K562 (cell line): ENCODE measurements around the gene DAGLA. TPM values are rescaled to one million over a fixed set of nuclear protein-coding genes. Genes with fewer than 3 reads are reported as not detected.

Source experiments
- CBFA2T3 ChIP-seq: fragments of 450-650 bp; IDR thresholded peaks from 2 replicates; pipeline ENCODE4 v1.6.1; 2017
- CBX3 ChIP-seq, 2 experiments: IDR thresholded peaks; 1 replicate in 1 of 2; 2 replicates in 1 of 2; pipeline ENCODE4 v1.6.1; 2012; ENCODE audit warnings: inconsistent platforms in 2 of 2, low read length in 2 of 2, borderline replicate concordance in 1 of 2, control low read depth in 1 of 2
- DACH1 ChIP-seq: fragments of 450-650 bp; IDR thresholded peaks from 2 replicates; pipeline ENCODE4 v1.6.1; 2018; ENCODE audit not compliant: partially characterized antibody
- DDX20 ChIP-seq: fragments of 450-650 bp; IDR thresholded peaks from 2 replicates; pipeline ENCODE4 v1.6.1; 2016; ENCODE audit warnings: missing genetic modification characterization, low read depth, mild to moderate bottlenecking, missing compliant biosample characterization, moderate library complexity
- FOS ChIP-seq: IDR thresholded peaks from 3 replicates; pipeline ENCODE4 v1.6.1; 2011; ENCODE audit not compliant: insufficient read length; ENCODE audit errors: extremely low read depth
- KAT7 ChIP-seq: sonication (generic); formaldehyde crosslinking; IDR thresholded peaks from 2 replicates; pipeline ENCODE4 v1.8.0; 2022; ENCODE audit warnings: missing genetic modification reagents, mild to moderate bottlenecking, borderline replicate concordance
- KLF1 ChIP-seq: fragments of 450-650 bp; IDR thresholded peaks from 2 replicates; pipeline ENCODE4 v1.6.1; 2016; ENCODE audit warnings: missing genetic modification characterization, missing compliant biosample characterization
- MCM7 ChIP-seq, 2 experiments: fragments of 450-650 bp; IDR thresholded peaks; 2 replicates each; pipeline ENCODE4 v1.6.1; 2016 to 2018
- MEF2D ChIP-seq: conservative IDR thresholded peaks from 2 replicates; pipeline ENCODE4 v1.6.1; 2016; ENCODE audit warnings: low read depth, missing genetic modification characterization, missing compliant biosample characterization
- PHB2 ChIP-seq: fragments of 450-650 bp; IDR thresholded peaks from 2 replicates; pipeline ENCODE4 v1.6.1; 2017; ENCODE audit warnings: low read depth
- SMAD4 ChIP-seq: fragments of 250-450 bp; sonication (Bioruptor Pico); conservative IDR thresholded peaks from 2 replicates; pipeline ENCODE4 v1.8.0; 2021; ENCODE audit warnings: inconsistent platforms, mild to moderate bottlenecking, moderate library complexity
- SP2 ChIP-seq: IDR thresholded peaks from 2 replicates; pipeline ENCODE4 v1.6.1; 2011; ENCODE audit warnings: mild to moderate bottlenecking, low read depth, low read length, moderate library complexity; ENCODE audit not compliant: poor library complexity, severe bottlenecking; ENCODE audit errors: extremely low read depth
- SRF ChIP-seq, 2 experiments: fragments of 250-450, 450-650 bp in 1 of 2; sonication (Bioruptor Pico) in 1 of 2; sonication (generic) in 1 of 2; formaldehyde crosslinking; IDR thresholded peaks; 2 replicates each; pipeline versions ENCODE4 v1.5.0 to v1.5.1; 2020 to 2022; ENCODE audit warnings: mild to moderate bottlenecking in 1 of 2, missing genetic modification reagents in 1 of 2
- XRCC5 ChIP-seq: fragments of 200-400 bp; formaldehyde crosslinking; IDR thresholded peaks from 2 replicates; pipeline ENCODE4 v1.6.1; 2017; ENCODE audit warnings: low read depth, mild to moderate bottlenecking, low read length
- ZNF184 ChIP-seq: sonication (generic); formaldehyde crosslinking; IDR thresholded peaks from 2 replicates; pipeline ENCODE4 v1.5.0; 2020; ENCODE audit warnings: missing genetic modification reagents
- ZNF24 ChIP-seq: fragments of 450-650 bp; IDR thresholded peaks from 2 replicates; pipeline ENCODE4 v1.6.1; 2016
- ZNF445 ChIP-seq: fragments of 250-450 bp; sonication (Bioruptor Pico); IDR thresholded peaks from 2 replicates; pipeline ENCODE4 v1.4.0; 2020; ENCODE audit warnings: low read depth, mild to moderate bottlenecking, moderate library complexity
- ZNF79 ChIP-seq: fragments of 250-450 bp; sonication (Bioruptor Pico); IDR thresholded peaks from 2 replicates; pipeline ENCODE4 v1.4.0; 2020; ENCODE audit warnings: low read depth, mild to moderate bottlenecking, moderate library complexity
- polyA plus RNA-seq, 8 experiments: library from polyadenylated mRNA; depleted of rRNA in 4 of 8; stranded (reverse) in 5 of 8; unstranded in 3 of 8; fragments of >200 nt; fragmentation: Nextera tagmentation in 2 of 8; fragmentation: Illumina TruSeq in 1 of 8; extraction: Ambion mirVana in 2 of 8; extraction: Trizol in 1 of 8; gene quantifications; 2 replicates each; pipeline versions ENCODE4 v1.2.1 to v1.2.3, GENCODE V29; 2011 to 2014; ENCODE audit warnings: inconsistent platforms in 1 of 8, missing spikeins in 1 of 8
- total RNA-seq, 7 experiments: library from RNA; depleted of rRNA in 6 of 7; stranded (reverse); fragments of >200 nt in 6 of 7; fragmentation: Illumina TruSeq in 2 of 7; extraction: Trizol in 2 of 7; gene quantifications; 2 replicates each; pipeline versions ENCODE4 v1.2.1 to v1.2.3, GENCODE V29; 2011 to 2021; ENCODE audit warnings: low replicate concordance in 1 of 7
- TF ChIP-seq, protein P1 (sequence below), 3 experiments: IDR thresholded peaks in 2 of 3; conservative IDR thresholded peaks in 1 of 3; 2 replicates each; pipeline ENCODE4 v1.5.1; 2011 to 2012; ENCODE audit warnings: low read length in 3 of 3, mild to moderate bottlenecking in 3 of 3, control low read depth in 2 of 3, improper control_type of control experiment in 1 of 3, inconsistent platforms in 1 of 3, low read depth in 1 of 3, mixed read lengths in 1 of 3, moderate library complexity in 1 of 3; ENCODE audit not compliant: insufficient read depth in 2 of 3
- TF ChIP-seq, protein P2 (sequence below): sonication (generic); formaldehyde crosslinking; IDR thresholded peaks from 2 replicates; pipeline ENCODE4 v1.8.1; 2023; ENCODE audit warnings: mild to moderate bottlenecking, missing genetic modification reagents
- TF ChIP-seq, protein P3 (sequence below): IDR thresholded peaks from 2 replicates; pipeline ENCODE4 v1.6.1; 2012; ENCODE audit warnings: low read depth, low read length, improper control_type of control experiment, borderline replicate concordance
- TF ChIP-seq, protein P4 (sequence below): fragments of 450-650 bp; conservative IDR thresholded peaks from 2 replicates; pipeline ENCODE4 v1.6.1; 2016; ENCODE audit warnings: missing genetic modification characterization, low read depth, mild to moderate bottlenecking, missing compliant biosample characterization, moderate library complexity

DAGLA gene
- total and polyA plus RNA-seq, 9 of the 15 experiments (the other 6 are each of a cell fraction or from before 2014, with no cell fraction given), result 0.03 to 0.16 (median 0.04) TPM; not detected in 4

DNA sequence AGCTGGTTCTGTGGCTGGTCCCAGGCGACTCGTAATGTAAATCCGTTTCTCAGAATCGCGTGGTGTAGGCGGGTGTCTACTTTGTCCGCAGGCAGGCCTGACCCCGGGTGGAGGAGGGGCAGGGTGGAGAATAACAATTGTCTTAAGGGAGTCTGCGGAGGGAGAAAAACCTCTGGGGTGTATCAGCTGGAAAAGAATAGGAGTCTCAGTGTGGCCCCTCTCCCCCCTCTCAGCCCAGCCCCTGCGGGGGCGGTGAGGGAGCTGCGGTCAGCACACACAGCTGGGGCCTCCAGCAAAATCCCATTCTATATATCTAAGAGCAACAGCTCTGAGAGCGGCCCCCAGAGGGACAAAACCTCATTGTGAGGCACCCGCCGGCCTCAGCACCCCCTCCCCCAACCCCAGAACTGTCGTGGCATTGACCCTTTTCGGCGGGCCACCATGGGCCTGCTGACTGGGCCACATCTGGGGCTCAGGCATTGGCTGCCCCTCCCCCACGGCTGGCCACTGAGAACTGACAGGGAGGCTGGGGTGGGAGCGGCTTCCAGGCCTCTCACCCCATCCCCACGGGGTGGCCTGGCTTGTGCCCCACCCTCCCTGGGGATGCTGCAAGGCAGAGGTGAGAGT, 69.5 kb downstream of the DAGLA start (continued):
- TF ChIP-seq, protein P1, sequence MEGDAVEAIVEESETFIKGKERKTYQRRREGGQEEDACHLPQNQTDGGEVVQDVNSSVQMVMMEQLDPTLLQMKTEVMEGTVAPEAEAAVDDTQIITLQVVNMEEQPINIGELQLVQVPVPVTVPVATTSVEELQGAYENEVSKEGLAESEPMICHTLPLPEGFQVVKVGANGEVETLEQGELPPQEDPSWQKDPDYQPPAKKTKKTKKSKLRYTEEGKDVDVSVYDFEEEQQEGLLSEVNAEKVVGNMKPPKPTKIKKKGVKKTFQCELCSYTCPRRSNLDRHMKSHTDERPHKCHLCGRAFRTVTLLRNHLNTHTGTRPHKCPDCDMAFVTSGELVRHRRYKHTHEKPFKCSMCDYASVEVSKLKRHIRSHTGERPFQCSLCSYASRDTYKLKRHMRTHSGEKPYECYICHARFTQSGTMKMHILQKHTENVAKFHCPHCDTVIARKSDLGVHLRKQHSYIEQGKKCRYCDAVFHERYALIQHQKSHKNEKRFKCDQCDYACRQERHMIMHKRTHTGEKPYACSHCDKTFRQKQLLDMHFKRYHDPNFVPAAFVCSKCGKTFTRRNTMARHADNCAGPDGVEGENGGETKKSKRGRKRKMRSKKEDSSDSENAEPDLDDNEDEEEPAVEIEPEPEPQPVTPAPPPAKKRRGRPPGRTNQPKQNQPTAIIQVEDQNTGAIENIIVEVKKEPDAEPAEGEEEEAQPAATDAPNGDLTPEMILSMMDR (IDR thresholded peaks at IDR 0.05 in 2 of 3, conservative IDR thresholded peaks at IDR 0.05 in 1 of 3; ENCODE audit: insufficient read depth in 2 of 3, low read depth in 1 of 3, low read length in 3 of 3), result peak in 2 of 3 experiments; percentile 22 to 29; a peak in 2 of 6 replicates
- no peak for TF ChIP-seq DDX20 (tag)
- TF ChIP-seq CBFA2T3, result peak; percentile 87
- no peak for TF ChIP-seq KAT7 (CRISPR knock-in tag)
- TF ChIP-seq, protein P2, sequence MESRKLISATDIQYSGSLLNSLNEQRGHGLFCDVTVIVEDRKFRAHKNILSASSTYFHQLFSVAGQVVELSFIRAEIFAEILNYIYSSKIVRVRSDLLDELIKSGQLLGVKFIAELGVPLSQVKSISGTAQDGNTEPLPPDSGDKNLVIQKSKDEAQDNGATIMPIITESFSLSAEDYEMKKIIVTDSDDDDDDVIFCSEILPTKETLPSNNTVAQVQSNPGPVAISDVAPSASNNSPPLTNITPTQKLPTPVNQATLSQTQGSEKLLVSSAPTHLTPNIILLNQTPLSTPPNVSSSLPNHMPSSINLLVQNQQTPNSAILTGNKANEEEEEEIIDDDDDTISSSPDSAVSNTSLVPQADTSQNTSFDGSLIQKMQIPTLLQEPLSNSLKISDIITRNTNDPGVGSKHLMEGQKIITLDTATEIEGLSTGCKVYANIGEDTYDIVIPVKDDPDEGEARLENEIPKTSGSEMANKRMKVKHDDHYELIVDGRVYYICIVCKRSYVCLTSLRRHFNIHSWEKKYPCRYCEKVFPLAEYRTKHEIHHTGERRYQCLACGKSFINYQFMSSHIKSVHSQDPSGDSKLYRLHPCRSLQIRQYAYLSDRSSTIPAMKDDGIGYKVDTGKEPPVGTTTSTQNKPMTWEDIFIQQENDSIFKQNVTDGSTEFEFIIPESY (CRISPR knock-in tag), result no peak
- TF ChIP-seq MCM7 (IDR thresholded peaks at IDR 0.05), result no peak
- TF ChIP-seq XRCC5, result no peak; the same call in 1 of the 2 replicates
- TF ChIP-seq ZNF184 (CRISPR knock-in tag), result no peak
- TF ChIP-seq ZNF445 (CRISPR knock-in tag), result no peak
- TF ChIP-seq DACH1, result peak; percentile 85
- TF ChIP-seq ZNF24, result no peak
- TF ChIP-seq, protein P3, sequence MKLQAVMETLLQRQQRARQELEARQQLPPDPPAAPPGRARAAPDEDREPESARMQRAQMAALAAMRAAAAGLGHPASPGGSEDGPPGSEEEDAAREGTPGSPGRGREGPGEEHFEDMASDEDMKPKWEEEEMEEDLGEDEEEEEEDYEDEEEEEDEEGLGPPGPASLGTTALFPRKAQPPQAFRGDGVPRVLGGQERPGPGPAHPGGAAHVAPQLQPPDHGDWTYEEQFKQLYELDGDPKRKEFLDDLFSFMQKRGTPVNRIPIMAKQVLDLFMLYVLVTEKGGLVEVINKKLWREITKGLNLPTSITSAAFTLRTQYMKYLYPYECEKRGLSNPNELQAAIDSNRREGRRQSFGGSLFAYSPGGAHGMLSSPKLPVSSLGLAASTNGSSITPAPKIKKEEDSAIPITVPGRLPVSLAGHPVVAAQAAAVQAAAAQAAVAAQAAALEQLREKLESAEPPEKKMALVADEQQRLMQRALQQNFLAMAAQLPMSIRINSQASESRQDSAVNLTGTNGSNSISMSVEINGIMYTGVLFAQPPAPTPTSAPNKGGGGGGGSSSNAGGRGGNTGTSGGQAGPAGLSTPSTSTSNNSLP, result no peak
- TF ChIP-seq SMAD4 (CRISPR knock-in tag), result peak; percentile 88
- TF ChIP-seq MEF2D, result no peak
- no peak for TF ChIP-seq CBX3 (IDR thresholded peaks at IDR 0.05; ENCODE audit: borderline replicate concordance in 1 of 2, low read length in 2 of 2)
- TF ChIP-seq PHB2, result no peak
- TF ChIP-seq FOS, result no peak
- TF ChIP-seq, protein P4, sequence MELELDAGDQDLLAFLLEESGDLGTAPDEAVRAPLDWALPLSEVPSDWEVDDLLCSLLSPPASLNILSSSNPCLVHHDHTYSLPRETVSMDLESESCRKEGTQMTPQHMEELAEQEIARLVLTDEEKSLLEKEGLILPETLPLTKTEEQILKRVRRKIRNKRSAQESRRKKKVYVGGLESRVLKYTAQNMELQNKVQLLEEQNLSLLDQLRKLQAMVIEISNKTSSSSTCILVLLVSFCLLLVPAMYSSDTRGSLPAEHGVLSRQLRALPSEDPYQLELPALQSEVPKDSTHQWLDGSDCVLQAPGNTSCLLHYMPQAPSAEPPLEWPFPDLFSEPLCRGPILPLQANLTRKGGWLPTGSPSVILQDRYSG (tag), result no peak
- no peak; a peak in 1 of 4 replicates for TF ChIP-seq SRF (CRISPR knock-in tag; IDR thresholded peaks at IDR 0.05)
- no peak for TF ChIP-seq SP2
- no peak for TF ChIP-seq ZNF79
- TF ChIP-seq KLF1, result no peak
